Panc1 (cell line): ENCODE measurements around the gene MKRN2. TPM values are rescaled to one million over a fixed set of nuclear protein-coding genes. Genes with fewer than 3 reads are reported as not detected.

Source experiments
- ATAC-seq: fragments of 200-7000 bp; cut with Tn5 transposase; 2 replicates; pipeline ENCODE4 v1.9.1; 2020; ENCODE audit warnings: mild to moderate bottlenecking, moderate library complexity
- BruUV-seq: library from RNA; stranded (reverse); fragments of 400-500 nt; replicated peaks from 2 replicates; lab custom pipeline; 2021; lab: Mats Ljungman, UMichigan
- CTCF ChIA-PET: fragments of 300-600 bp; sonication (Branson Sonifier 250); formaldehyde crosslinking; loops from one replicate; lab custom pipeline; 2022; ENCODE audit warnings: antibody characterized with exemption; lab: Charles Lee
- POLR2A ChIA-PET: fragments of 300-600 bp; sonication (Branson Sonifier 250); formaldehyde crosslinking; loops from one replicate; lab custom pipeline; 2022; ENCODE audit warnings: antibody characterized with exemption; lab: Charles Lee
- DNase-seq: peaks from one replicate; pipeline ENCODE4 v3.0.0-alpha.2; 2010; ENCODE audit warnings: low read depth, low spot score
- H3K27ac ChIP-seq: 2 replicates; pipeline ENCODE4 v1.5.1; 2011; ENCODE audit warnings: mild to moderate bottlenecking, low read length, inconsistent platforms
- H3K27me3 ChIP-seq: fragments of 200-500 bp; sonication (Bioruptor generic); 2 replicates; pipeline ENCODE4 v1.6.0; 2014; ENCODE audit warnings: low read length, inconsistent platforms; ENCODE audit not compliant: control insufficient read depth, insufficient read depth
- H3K36me3 ChIP-seq: fragments of 200-500 bp; sonication (Bioruptor generic); 2 replicates; pipeline ENCODE4 v1.5.1; 2014; ENCODE audit warnings: inconsistent platforms, mild to moderate bottlenecking, low read length, moderate library complexity; ENCODE audit not compliant: control insufficient read depth, insufficient read depth
- H3K4me1 ChIP-seq: 2 replicates; pipeline ENCODE4 v1.5.1; 2011; ENCODE audit warnings: inconsistent platforms, mild to moderate bottlenecking, low read length, moderate library complexity; ENCODE audit not compliant: control insufficient read depth, insufficient read depth
- H3K4me3 ChIP-seq, 2 experiments: 2 replicates each; pipeline ENCODE4 v1.5.1; 2011 to 2012; ENCODE audit warnings: low read depth in 2 of 2, low read length in 2 of 2, mild to moderate bottlenecking in 2 of 2, inconsistent platforms in 1 of 2, moderate library complexity in 1 of 2
- H3K9me3 ChIP-seq: fragments of 200-500 bp; sonication (Bioruptor generic); 2 replicates; pipeline ENCODE4 v1.5.1; 2014; ENCODE audit warnings: low read depth, mild to moderate bottlenecking, inconsistent platforms, low read length, moderate library complexity; ENCODE audit not compliant: control insufficient read depth, insufficient read depth
- CTCF ChIP-seq: fragments of 450-650 bp; IDR thresholded peaks from 2 replicates; pipeline ENCODE4 v1.5.1; 2017; ENCODE audit warnings: mild to moderate bottlenecking
- POLR2AphosphoS5 ChIP-seq: IDR thresholded peaks from 2 replicates; pipeline ENCODE4 v1.6.1; 2012; ENCODE audit warnings: mild to moderate bottlenecking, low read depth, low read length, moderate library complexity
- REST ChIP-seq, 2 experiments: IDR thresholded peaks; 2 replicates each; pipeline ENCODE4 v1.6.1; 2011 to 2012; ENCODE audit warnings: low read depth in 2 of 2, control low read depth in 1 of 2, low read length in 1 of 2, mild to moderate bottlenecking in 1 of 2, moderate library complexity in 1 of 2; ENCODE audit not compliant: insufficient read depth in 1 of 2
- SIN3A ChIP-seq: IDR thresholded peaks from 2 replicates; pipeline ENCODE4 v1.6.1; 2012; ENCODE audit warnings: low read depth, mild to moderate bottlenecking, low read length, moderate library complexity, borderline replicate concordance; ENCODE audit not compliant: insufficient read depth
- TCF7L2 ChIP-seq: IDR thresholded peaks from 2 replicates; pipeline ENCODE4 v1.6.1; 2011; ENCODE audit warnings: mild to moderate bottlenecking, low read depth, low read length, inconsistent platforms
- in situ Hi-C: cut with HindIII; loops from 2 replicates; pipeline ENCODE4 v1.10.0; 2016; ENCODE audit warnings: low sequenced_read_pairs, low pct_unique_long_range_greater_than_20kb
- intact Hi-C: fragments of 100-400 bp; cut with micrococcal nuclease; formaldehyde crosslinking; loops from one replicate; pipeline ENCODE4 v1.10.0; 2022; ENCODE audit not compliant: unreplicated experiment
- total RNA-seq: library from RNA; stranded (reverse); gene quantifications from one replicate; pipeline ENCODE4 v1.2.1, GENCODE V29; 2021; ENCODE audit not compliant: unreplicated experiment

Gene MKRN2
- total RNA-seq, 1 experiment from 2014 or later = 19.4 TPM

DNA sequence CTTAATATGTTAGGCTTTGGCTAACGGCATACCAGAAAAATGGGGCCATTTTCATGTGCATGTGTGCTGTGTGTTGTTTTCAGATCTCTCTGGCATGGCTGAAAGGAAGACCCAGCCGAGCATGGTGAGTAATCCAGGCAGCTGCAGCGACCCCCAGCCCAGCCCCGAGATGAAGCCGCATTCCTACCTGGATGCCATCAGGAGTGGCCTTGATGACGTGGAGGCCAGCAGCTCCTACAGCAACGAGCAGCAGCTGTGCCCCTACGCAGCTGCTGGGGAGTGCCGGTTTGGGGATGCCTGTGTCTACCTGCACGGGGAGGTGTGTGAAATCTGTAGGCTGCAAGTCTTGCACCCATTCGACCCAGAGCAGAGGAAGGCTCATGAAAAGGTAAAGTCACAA lies 15.1 kb downstream of the MKRN2 start:
- no peak for TF ChIP-seq SIN3A
- no peak for TF ChIP-seq POLR2AphosphoS5
- no peak for TF ChIP-seq CTCF
- TF ChIP-seq REST (IDR thresholded peaks at IDR 0.05; ENCODE audit: insufficient read depth in 1 of 2, low read depth in 2 of 2, low read length in 1 of 2) = no peak
- no peak for TF ChIP-seq TCF7L2
- Histone ChIP-seq H3K27ac (no peak overlapping the region), H3K4me1 (no peaks in the 10 kb centered on the region), H3K4me3 (no peak overlapping the region), H3K36me3 (no peaks in the 10 kb centered on the region), H3K27me3 (no peaks in the 10 kb centered on the region), H3K9me3 (no peaks in the 10 kb centered on the region)
- in situ Hi-C loops (no loop called here), intact Hi-C loops (no loop called here)
- ChIA-PET POLR2A (no interaction called here), CTCF (no interaction called here)
- ATAC-seq (no peak), DNase-seq (no peak)
- BruUV-seq = no TSS peak

DNA sequence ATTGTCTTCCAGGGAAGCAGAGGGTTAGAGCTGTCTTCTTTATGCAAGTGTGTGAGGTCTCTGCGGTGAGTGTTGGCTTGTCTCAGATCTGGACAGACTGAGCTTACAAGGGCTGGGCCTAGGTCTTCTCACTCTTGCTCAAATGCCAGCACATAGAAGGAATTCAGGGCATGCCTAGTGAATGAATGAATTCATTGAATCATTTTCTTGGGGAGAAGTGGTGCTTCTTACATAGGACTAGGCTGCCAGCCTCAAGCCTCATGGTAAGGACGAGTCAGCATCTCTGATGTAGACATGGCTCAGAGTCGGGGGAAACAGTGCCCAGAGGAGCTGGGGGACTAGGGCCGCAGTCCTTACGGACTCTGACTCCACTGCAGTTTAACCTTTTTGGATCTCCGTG lies 17.2 kb downstream of the MKRN2 start:
- no peak overlapping the region for H3K27ac ChIP-seq
- no peak for ATAC-seq
- BruUV-seq = no TSS peak
- intact Hi-C loops (no loop called here), in situ Hi-C loops (no loop called here)
- no peak for TF ChIP-seq TCF7L2
- TF ChIP-seq POLR2AphosphoS5 = no peak
- no peak for TF ChIP-seq REST (IDR thresholded peaks at IDR 0.05; ENCODE audit: insufficient read depth in 1 of 2, low read depth in 2 of 2, low read length in 1 of 2)
- TF ChIP-seq SIN3A = no peak
- no peak for TF ChIP-seq CTCF
- no peak for DNase-seq
- H3K4me3 ChIP-seq = no peak overlapping the region
- H3K4me1 ChIP-seq = no peaks in the 10 kb centered on the region
- no peaks in the 10 kb centered on the region for H3K9me3 ChIP-seq
- POLR2A ChIA-PET = no interaction called here
- H3K36me3 ChIP-seq = no peaks in the 10 kb centered on the region
- H3K27me3 ChIP-seq = no peaks in the 10 kb centered on the region
- CTCF ChIA-PET = no interaction called here
